H1 (cell line): Measurements from ENCODE around the gene PDZD4. TPM values are rescaled to one million over a fixed set of nuclear protein-coding genes. Genes with fewer than 3 reads are reported as not detected.

Experiments
- ASH2L ChIP-seq: fragments of 200-600, 300-600 bp; sonication (generic); IDR thresholded peaks from one replicate; pipeline ENCODE4 v1.7.1; 2017; ENCODE audit warnings: low read length
- CREB1 ChIP-seq: IDR thresholded peaks from 2 replicates; pipeline ENCODE4 v1.6.1; 2012; ENCODE audit warnings: inconsistent platforms
- GABPA ChIP-seq: IDR thresholded peaks from 2 replicates; pipeline ENCODE4 v1.6.1; 2011; ENCODE audit warnings: mild to moderate bottlenecking, low read length, moderate library complexity, borderline replicate concordance; ENCODE audit not compliant: insufficient read depth
- MAFK ChIP-seq: IDR thresholded peaks from 2 replicates; pipeline ENCODE4 v1.6.1; 2012; ENCODE audit warnings: low read depth, mild to moderate bottlenecking, improper control_type of control experiment, low read length
- PHF8 ChIP-seq: fragments of 200-600 bp; sonication (generic); conservative IDR thresholded peaks from 2 replicates; pipeline ENCODE4 v1.7.1; 2012; ENCODE audit warnings: low read depth, mild to moderate bottlenecking, inconsistent platforms, low read length, moderate library complexity
- POLR2A ChIP-seq, 2 experiments: IDR thresholded peaks; 1 replicate in 1 of 2; 2 replicates in 1 of 2; pipeline ENCODE4 v1.6.1; 2011; ENCODE audit warnings: low read depth in 2 of 2, low read length in 2 of 2, mild to moderate bottlenecking in 2 of 2; ENCODE audit errors: control extremely low read depth in 1 of 2
- SP2 ChIP-seq: IDR thresholded peaks from 2 replicates; pipeline ENCODE4 v1.6.1; 2012; ENCODE audit warnings: mild to moderate bottlenecking, low read length, inconsistent platforms
- SRF ChIP-seq: IDR thresholded peaks from 2 replicates; pipeline ENCODE4 v1.6.1; 2011; ENCODE audit warnings: mild to moderate bottlenecking, low read depth, low read length, moderate library complexity
- TAF1 ChIP-seq: IDR thresholded peaks from 2 replicates; pipeline ENCODE4 v1.6.1; 2011; ENCODE audit warnings: mild to moderate bottlenecking, low read depth, low read length
- polyA plus RNA-seq, 7 experiments: library from polyadenylated mRNA; depleted of rRNA in 3 of 7; stranded (reverse) in 5 of 7; unstranded in 2 of 7; fragments of >200 nt in 5 of 7; fragments of 200-250 nt in 2 of 7; gene quantifications; 1 replicate in 5 of 7; 2 replicates in 1 of 7; 4 replicates in 1 of 7; pipeline versions ENCODE4 v1.2.1 to v1.2.3, GENCODE V29; 2011 to 2013; ENCODE audit warnings: missing spikeins in 2 of 7, mixed read lengths in 2 of 7
- total RNA-seq: library from RNA; stranded (reverse); fragmentation: NEBNext Ultra II Directional; extraction: Animal tissue kit (Norgen Biotek cat#: 25700); gene quantifications from 2 replicates; pipeline ENCODE4 v1.2.1, GENCODE V29; 2021
- TF ChIP-seq, protein P1 (sequence below): fragments of 300-600 bp; sonication (generic); IDR thresholded peaks from 2 replicates; pipeline ENCODE4 v1.7.1; 2012; ENCODE audit warnings: low read length, moderate library complexity, mild to moderate bottlenecking, inconsistent platforms; ENCODE audit not compliant: insufficient replicate concordance

PDZD4 gene
- total and polyA plus RNA-seq, 2 of the 8 experiments (the other 6 are each of a cell fraction or from before 2014, with no cell fraction given) = 45.8 to 169 TPM

DNA sequence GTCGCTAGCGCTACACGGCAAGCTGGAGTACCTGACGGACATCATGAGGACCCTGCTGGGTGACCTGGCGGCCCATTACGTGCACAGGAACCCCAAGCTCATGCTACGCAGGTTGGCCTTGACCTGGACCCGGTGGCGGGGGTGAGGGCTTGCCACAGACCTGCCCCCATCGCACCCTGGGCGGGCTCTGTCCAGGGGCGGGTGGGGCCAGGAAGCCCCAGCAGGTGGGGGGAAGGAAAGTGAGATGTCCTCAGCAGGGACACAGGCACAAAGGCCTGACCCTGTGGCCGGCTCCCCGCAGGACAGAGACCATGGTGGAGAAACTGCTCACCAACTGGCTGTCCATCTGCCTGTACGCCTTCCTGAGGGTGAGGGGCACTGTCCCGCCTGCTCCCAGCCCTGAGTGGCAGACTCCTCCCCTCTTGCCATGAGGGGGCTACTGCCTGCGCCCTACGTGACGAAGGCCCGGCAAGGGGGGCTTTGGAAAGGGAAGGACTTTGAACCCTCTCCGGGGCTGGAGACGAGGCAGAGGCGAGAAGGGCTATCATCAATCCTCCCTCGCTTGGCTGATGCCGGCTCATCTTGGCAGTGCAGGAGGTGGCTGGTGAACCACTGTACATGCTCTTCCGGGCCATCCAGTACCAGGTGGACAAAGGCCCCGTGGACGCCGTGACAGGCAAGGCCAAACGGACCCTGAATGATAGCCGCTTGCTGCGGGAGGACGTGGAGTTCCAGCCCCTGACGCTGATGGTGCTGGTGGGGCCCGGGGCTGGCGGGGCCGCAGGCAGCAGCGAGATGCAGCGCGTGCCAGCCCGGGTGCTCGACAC is 54.8 kb downstream of the PDZD4 start (continued):
- TF ChIP-seq MAFK = no peak
- TF ChIP-seq PHF8 = no peak
- no peak for TF ChIP-seq TAF1
- no peak for TF ChIP-seq CREB1
- TF ChIP-seq POLR2A (IDR thresholded peaks at IDR 0.05; ENCODE audit: control extremely low read depth in 1 of 2, low read depth in 2 of 2, low read length in 2 of 2) = no peak
- TF ChIP-seq SP2 = no peak
- no peak for TF ChIP-seq GABPA
- no peak for TF ChIP-seq ASH2L
- TF ChIP-seq SRF = no peak
- TF ChIP-seq, protein P1, sequence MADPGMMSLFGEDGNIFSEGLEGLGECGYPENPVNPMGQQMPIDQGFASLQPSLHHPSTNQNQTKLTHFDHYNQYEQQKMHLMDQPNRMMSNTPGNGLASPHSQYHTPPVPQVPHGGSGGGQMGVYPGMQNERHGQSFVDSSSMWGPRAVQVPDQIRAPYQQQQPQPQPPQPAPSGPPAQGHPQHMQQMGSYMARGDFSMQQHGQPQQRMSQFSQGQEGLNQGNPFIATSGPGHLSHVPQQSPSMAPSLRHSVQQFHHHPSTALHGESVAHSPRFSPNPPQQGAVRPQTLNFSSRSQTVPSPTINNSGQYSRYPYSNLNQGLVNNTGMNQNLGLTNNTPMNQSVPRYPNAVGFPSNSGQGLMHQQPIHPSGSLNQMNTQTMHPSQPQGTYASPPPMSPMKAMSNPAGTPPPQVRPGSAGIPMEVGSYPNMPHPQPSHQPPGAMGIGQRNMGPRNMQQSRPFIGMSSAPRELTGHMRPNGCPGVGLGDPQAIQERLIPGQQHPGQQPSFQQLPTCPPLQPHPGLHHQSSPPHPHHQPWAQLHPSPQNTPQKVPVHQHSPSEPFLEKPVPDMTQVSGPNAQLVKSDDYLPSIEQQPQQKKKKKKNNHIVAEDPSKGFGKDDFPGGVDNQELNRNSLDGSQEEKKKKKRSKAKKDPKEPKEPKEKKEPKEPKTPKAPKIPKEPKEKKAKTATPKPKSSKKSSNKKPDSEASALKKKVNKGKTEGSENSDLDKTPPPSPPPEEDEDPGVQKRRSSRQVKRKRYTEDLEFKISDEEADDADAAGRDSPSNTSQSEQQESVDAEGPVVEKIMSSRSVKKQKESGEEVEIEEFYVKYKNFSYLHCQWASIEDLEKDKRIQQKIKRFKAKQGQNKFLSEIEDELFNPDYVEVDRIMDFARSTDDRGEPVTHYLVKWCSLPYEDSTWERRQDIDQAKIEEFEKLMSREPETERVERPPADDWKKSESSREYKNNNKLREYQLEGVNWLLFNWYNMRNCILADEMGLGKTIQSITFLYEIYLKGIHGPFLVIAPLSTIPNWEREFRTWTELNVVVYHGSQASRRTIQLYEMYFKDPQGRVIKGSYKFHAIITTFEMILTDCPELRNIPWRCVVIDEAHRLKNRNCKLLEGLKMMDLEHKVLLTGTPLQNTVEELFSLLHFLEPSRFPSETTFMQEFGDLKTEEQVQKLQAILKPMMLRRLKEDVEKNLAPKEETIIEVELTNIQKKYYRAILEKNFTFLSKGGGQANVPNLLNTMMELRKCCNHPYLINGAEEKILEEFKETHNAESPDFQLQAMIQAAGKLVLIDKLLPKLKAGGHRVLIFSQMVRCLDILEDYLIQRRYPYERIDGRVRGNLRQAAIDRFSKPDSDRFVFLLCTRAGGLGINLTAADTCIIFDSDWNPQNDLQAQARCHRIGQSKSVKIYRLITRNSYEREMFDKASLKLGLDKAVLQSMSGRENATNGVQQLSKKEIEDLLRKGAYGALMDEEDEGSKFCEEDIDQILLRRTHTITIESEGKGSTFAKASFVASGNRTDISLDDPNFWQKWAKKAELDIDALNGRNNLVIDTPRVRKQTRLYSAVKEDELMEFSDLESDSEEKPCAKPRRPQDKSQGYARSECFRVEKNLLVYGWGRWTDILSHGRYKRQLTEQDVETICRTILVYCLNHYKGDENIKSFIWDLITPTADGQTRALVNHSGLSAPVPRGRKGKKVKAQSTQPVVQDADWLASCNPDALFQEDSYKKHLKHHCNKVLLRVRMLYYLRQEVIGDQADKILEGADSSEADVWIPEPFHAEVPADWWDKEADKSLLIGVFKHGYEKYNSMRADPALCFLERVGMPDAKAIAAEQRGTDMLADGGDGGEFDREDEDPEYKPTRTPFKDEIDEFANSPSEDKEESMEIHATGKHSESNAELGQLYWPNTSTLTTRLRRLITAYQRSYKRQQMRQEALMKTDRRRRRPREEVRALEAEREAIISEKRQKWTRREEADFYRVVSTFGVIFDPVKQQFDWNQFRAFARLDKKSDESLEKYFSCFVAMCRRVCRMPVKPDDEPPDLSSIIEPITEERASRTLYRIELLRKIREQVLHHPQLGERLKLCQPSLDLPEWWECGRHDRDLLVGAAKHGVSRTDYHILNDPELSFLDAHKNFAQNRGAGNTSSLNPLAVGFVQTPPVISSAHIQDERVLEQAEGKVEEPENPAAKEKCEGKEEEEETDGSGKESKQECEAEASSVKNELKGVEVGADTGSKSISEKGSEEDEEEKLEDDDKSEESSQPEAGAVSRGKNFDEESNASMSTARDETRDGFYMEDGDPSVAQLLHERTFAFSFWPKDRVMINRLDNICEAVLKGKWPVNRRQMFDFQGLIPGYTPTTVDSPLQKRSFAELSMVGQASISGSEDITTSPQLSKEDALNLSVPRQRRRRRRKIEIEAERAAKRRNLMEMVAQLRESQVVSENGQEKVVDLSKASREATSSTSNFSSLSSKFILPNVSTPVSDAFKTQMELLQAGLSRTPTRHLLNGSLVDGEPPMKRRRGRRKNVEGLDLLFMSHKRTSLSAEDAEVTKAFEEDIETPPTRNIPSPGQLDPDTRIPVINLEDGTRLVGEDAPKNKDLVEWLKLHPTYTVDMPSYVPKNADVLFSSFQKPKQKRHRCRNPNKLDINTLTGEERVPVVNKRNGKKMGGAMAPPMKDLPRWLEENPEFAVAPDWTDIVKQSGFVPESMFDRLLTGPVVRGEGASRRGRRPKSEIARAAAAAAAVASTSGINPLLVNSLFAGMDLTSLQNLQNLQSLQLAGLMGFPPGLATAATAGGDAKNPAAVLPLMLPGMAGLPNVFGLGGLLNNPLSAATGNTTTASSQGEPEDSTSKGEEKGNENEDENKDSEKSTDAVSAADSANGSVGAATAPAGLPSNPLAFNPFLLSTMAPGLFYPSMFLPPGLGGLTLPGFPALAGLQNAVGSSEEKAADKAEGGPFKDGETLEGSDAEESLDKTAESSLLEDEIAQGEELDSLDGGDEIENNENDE = no peak
- TF ChIP-seq, all 59 proteins: peak for 0
